Stomach smooth muscle (tissue), 2 donors: ENCODE data around the gene PTPRN2.

Experiments
- H3K27ac ChIP-seq: one replicate; pipeline ENCODE4 v1.7.0; 2013; ENCODE audit warnings: mild to moderate bottlenecking, low read length, inconsistent platforms
- H3K27me3 ChIP-seq, 2 donors: one replicate each; pipeline ENCODE4 v1.7.0; 2013; ENCODE audit warnings: low read length in 2 of 2; ENCODE audit not compliant: insufficient read depth in 2 of 2, control insufficient read depth in 1 of 2
- H3K36me3 ChIP-seq, 2 donors: one replicate each; pipeline ENCODE4 v1.7.0; 2013; ENCODE audit warnings: low read length in 2 of 2; ENCODE audit not compliant: control insufficient read depth in 2 of 2, insufficient read depth in 2 of 2
- H3K4me1 ChIP-seq: one replicate; pipeline ENCODE4 v1.7.0; 2013; ENCODE audit warnings: low read length; ENCODE audit not compliant: control insufficient read depth, insufficient read depth
- H3K4me3 ChIP-seq, 2 donors: one replicate each; pipeline ENCODE4 v1.7.0; 2013; ENCODE audit warnings: low read length in 2 of 2
- H3K9ac ChIP-seq, 2 donors: one replicate each; pipeline ENCODE4 v1.7.0; 2013; ENCODE audit warnings: low read length in 2 of 2, mild to moderate bottlenecking in 1 of 2
- H3K9me3 ChIP-seq, 2 donors: one replicate each; pipeline ENCODE4 v1.7.0; 2013; ENCODE audit warnings: low read length in 2 of 2; ENCODE audit not compliant: control insufficient read depth in 2 of 2
- donor health status: healthy.
- donor health status: Pancreatic carcinoma.

PTPRN2 gene

DNA sequence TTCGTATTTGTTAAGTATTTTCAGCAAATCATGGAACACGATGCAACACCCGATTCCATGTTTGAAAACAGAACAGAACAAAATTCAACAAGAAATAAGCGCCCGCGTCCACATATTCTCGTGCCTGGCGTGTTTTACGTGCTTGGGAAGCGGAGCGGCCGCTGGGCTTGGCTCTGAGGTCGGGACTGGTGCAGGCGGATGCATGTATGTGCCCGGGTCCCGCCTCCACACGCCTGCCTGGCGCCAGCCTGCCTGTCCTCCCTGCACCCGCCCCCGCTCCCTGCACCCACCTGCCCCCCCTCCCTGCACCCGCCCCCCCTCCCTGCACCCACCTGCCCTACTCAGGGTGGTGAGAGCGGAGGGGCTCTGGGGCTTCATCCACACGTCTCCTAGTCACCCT, 796.4 kb downstream of the PTPRN2 start:
- H3K4me1 ChIP-seq: no peaks in the 10 kb centered on the region
- no peak overlapping the region for H3K4me3 ChIP-seq
- H3K9me3 ChIP-seq: no peaks in the 10 kb centered on the region
- H3K36me3 ChIP-seq: no peaks in the 10 kb centered on the region
- H3K9ac ChIP-seq: no peak overlapping the region
- no peaks in the 10 kb centered on the region for H3K27me3 ChIP-seq
- H3K27ac ChIP-seq: no peak overlapping the region

DNA sequence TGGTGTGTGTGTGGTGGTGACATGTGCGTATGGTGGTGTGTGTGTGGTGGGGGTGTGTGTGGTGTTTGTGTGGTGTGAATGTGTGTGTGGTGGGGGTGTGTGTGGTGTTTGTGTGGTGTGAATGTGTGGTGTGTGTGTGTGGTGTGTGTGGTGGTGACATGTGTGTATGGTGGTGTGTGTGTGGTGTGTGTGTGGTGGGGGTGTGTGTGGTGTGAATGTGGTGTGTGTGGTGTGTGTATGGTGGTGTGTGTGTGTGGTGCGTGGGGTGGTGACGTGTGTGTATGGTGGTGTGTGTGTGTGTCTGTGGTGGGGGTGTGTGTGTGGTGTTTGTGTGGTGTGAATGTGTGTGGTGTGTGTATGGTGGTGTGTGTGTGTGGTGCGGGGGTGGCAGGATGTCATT, 797.7 kb downstream of the PTPRN2 start:
- H3K36me3 ChIP-seq: no peaks in the 10 kb centered on the region
- no peaks in the 10 kb centered on the region for H3K4me1 ChIP-seq
- no peaks in the 10 kb centered on the region for H3K27me3 ChIP-seq
- H3K4me3 ChIP-seq: no peak overlapping the region
- H3K9ac ChIP-seq: no peak overlapping the region
- no peaks in the 10 kb centered on the region for H3K9me3 ChIP-seq
- no peak overlapping the region for H3K27ac ChIP-seq

GRCh38 chr7:157789094-157789493, 798.5 kb downstream of the PTPRN2 start:
- Histone ChIP-seq H3K9me3 (no peaks in the 10 kb centered on the region), H3K4me1 (no peaks in the 10 kb centered on the region)

DNA sequence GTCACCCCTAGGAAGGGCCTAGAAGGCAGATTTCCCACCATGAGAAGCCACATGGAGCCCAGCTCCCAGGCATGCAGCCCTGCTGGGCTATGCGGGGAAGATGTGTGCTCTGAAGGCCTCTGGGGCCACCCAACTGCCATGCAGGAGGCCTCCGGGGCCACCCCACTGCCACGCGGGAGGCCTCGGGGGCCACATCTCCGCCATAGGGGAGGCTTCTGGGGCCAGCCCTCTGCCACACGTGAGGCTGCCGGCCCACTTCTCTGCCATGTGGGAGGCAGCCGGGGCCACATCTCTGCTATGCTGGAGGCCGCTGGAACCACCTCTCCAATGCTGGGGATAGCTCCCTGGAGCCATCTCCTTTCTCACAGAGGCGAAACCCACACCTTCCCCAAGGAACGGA, 799.0 kb downstream of the PTPRN2 start:
- no peaks in the 10 kb centered on the region for H3K36me3 ChIP-seq
- H3K9me3 ChIP-seq: no peaks in the 10 kb centered on the region
- no peak overlapping the region for H3K27ac ChIP-seq
- H3K4me1 ChIP-seq: no peaks in the 10 kb centered on the region
- no peak overlapping the region for H3K9ac ChIP-seq
- H3K4me3 ChIP-seq: no peak overlapping the region
- H3K27me3 ChIP-seq: no peaks in the 10 kb centered on the region

More at GRCh38 chr7:157789094-157789493, 798.5 kb downstream of the PTPRN2 start:
- H3K4me3 ChIP-seq: no peak overlapping the region
- H3K36me3 ChIP-seq: no peaks in the 10 kb centered on the region
- no peak overlapping the region for H3K27ac ChIP-seq
- no peaks in the 10 kb centered on the region for H3K27me3 ChIP-seq
- no peak overlapping the region for H3K9ac ChIP-seq

- Histone ChIP-seq H3K9ac (no peak overlapping the region), H3K27ac (no peak overlapping the region), H3K27me3 (no peaks in the 10 kb centered on the region), H3K9me3 (no peaks in the 10 kb centered on the region), H3K36me3 (no peaks in the 10 kb centered on the region), H3K4me3 (no peak overlapping the region), H3K4me1 (no peaks in the 10 kb centered on the region)
Observed at GRCh38 chr7:157787275-157787701, 800.3 kb downstream of the PTPRN2 start.

DNA sequence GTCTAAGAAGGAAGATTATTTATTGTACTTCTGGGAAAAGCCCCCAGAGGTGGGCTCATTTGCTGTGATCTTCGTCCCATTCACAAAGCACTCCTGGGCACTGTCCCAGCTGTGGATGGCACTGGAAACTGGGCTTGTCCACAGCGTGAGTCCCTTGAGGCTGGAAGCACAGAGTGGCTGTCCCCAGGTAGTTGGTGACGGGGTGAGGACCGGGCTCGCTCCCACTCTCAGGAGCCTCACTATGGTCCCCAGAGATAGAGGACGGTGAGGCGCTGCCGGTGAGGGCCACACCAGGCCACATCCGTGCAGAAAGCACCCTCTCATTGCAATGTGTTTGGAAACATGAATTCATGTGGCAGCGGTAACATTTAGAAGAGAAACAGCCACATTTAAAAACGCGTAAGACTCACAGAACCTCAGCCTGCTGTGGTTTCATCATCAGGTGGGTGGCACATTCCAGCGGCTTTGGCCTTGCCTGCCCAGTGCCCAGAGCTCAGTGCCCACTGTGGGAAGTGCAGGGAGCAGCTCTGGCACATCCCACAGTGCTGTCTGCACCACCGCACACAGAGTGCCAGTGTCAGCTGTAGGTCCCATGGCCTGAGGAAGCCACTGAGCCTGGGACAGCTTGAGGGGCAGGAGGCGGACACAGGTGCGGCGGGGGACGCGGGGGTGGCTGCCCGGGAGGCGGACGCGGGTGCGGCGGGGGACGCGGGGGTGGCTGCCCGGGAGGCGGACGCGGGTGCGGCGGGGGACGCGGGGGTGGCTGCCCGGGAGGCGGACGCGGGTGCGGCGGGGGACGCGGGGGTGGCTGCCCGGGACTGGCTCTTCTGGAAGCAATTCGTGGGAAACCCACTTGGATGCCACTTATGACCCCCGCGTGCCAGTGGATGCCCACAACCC, 801.0 kb downstream of the PTPRN2 start:
- H3K9me3 ChIP-seq: no peaks in the 10 kb centered on the region

DNA sequence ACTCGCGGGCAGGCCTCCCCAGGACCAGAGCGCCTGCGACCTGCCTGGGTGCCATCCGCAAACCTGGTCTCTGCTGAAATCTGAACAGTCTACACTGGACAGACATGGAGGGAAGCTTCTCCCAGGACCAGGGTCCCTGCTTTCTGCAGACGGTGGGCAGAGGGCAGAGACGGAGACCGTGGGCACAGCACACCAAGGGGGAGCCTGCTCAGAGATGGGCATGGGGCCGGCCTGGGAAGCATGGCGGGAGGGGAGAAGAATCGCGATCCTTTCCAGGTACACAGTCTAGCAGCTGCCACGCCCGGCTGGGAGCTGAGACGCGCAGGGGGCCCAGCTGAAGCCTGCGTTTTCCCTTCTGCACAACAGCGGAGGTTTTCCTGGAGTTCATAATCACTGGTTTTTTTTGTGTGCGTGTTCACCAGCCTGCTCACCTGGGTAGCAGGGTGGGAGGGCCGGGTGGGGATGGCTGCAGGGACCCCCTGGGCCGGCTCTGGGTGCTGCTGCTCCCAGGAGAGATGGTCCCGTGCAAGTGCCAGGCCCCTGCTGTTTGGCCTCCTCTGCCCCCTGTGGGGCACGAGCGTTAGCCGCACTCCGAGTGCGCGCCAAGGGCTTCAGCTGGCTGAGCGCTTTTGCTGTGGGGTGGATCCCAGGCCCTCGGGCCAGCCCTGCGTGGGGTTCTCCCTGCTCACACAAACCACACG, 802.0 kb downstream of the PTPRN2 start:
- no peak overlapping the region for H3K4me3 ChIP-seq
- H3K36me3 ChIP-seq: no peaks in the 10 kb centered on the region
- H3K27ac ChIP-seq: no peak overlapping the region
- no peaks in the 10 kb centered on the region for H3K27me3 ChIP-seq
- H3K4me1 ChIP-seq: no peaks in the 10 kb centered on the region
- no peaks in the 10 kb centered on the region for H3K9me3 ChIP-seq
- H3K9ac ChIP-seq: no peak overlapping the region

More for the DNA sequence above, 801.0 kb downstream of the PTPRN2 start:
- no peaks in the 10 kb centered on the region for H3K4me1 ChIP-seq
- H3K9ac ChIP-seq: no peak overlapping the region
- H3K4me3 ChIP-seq: no peak overlapping the region
- no peak overlapping the region for H3K27ac ChIP-seq
- H3K36me3 ChIP-seq: no peaks in the 10 kb centered on the region
- no peaks in the 10 kb centered on the region for H3K27me3 ChIP-seq

GRCh38 chr7:157784979-157785441, 802.6 kb downstream of the PTPRN2 start:
- Histone ChIP-seq H3K36me3 (no peaks in the 10 kb centered on the region), H3K27me3 (peaks cover 0 to 2% of the 10 kb centered on the region in 2 donors), H3K4me3 (no peak overlapping the region), H3K27ac (no peak overlapping the region), H3K4me1 (no peaks in the 10 kb centered on the region), H3K9me3 (no peaks in the 10 kb centered on the region), H3K9ac (no peak overlapping the region)

- Histone ChIP-seq H3K27me3 (peaks cover 0 to 2% of the 10 kb centered on the region in 2 donors), H3K27ac (no peak overlapping the region), H3K4me1 (no peaks in the 10 kb centered on the region), H3K4me3 (no peak overlapping the region), H3K9ac (no peak overlapping the region), H3K36me3 (no peaks in the 10 kb centered on the region), H3K9me3 (no peaks in the 10 kb centered on the region)
Observed at GRCh38 chr7:157784041-157784835, 803.4 kb downstream of the PTPRN2 start.

GRCh38 chr7:157782041-157782440, 805.6 kb downstream of the PTPRN2 start:
- H3K27ac ChIP-seq: no peak overlapping the region
- peaks cover 0 to 2% of the 10 kb centered on the region in 2 donors for H3K27me3 ChIP-seq

More at GRCh38 chr7:157782041-157782440, 805.6 kb downstream of the PTPRN2 start:
- Histone ChIP-seq H3K9me3 (no peaks in the 10 kb centered on the region), H3K36me3 (no peaks in the 10 kb centered on the region), H3K4me1 (no peaks in the 10 kb centered on the region), H3K4me3 (no peak overlapping the region), H3K9ac (no peak overlapping the region)
